HUDEP-2 (cell line): Measurements from ENCODE around the gene NSUN2.
"Not testable (repeated sequence)": the region's sequence is repeated elsewhere in the genome, so short reads cannot be mapped to it uniquely, and the experiment has no call there.

Source experiments
- DNase-seq, 76 experiments: peaks; one replicate each; lab custom pipeline; 2025; ENCODE audit not compliant: unreplicated experiment in 76 of 76; lab: John Stamatoyannopoulos, UW

Gene NSUN2

DNA sequence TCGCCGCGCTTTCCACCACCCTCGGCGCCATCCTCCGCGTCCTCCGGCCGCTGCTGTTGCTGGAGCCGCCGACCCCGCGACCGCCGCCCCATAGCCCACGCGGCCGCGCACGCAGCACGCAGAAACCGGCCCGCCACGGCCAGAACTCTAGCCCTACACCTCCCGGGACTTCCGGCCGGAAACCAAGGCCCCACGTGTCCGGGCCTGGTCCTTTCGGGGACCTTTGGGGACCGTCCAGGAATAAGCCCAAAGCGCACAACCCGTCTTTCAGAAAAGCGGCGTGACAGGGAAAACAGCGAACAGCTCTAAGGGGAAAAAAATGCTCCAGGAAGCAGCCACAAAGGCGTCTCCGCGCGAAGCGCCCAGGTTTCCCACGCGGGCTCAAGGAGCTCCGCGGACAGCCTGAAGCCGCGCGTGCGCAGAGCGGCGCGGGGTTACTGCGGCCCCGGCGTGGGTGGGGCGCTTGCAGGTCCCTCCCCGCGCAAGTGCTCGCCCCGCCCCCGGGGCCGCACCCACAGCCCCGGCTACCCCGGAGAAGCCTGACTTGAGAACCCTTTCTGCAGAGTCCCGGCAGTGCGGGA, at the start of gene NSUN2, which contains the start of gene SRD5A1:
Gene NSUN2, minus strand, starts transcription at position 157 of the 581 bp plus-strand sequence. Its CDS starts 65 bp downstream, at position 92.
Gene SRD5A1, plus strand, starts transcription at position 553 of the 581 bp plus-strand sequence. CDS start 137 bp downstream, outside the sequence.
- peak in 75 of 76 experiments; percentile 19 to 94 (median 84) for DNase-seq

DNA sequence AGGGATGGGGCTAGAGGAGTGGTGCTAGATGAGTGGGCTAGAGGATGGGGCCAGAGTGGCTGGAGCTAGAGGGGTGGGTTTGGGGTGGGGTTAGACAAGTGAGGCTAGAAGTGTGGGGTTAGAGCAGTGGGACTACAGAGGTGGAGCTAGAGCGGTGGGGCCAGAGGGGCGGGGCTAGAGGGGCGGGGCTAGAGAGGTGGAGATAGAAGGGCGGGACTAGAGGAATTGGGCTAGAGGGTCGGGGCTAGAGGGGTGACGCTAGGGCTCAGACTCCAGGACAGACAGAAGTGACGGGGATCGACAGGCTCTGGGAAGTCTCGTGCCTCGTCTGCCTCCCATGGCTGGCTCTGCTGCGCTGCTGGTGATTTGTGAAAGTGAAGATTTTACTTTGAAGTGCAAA, 49.4 kb upstream of the NSUN2 start:
- no peak for DNase-seq

DNA sequence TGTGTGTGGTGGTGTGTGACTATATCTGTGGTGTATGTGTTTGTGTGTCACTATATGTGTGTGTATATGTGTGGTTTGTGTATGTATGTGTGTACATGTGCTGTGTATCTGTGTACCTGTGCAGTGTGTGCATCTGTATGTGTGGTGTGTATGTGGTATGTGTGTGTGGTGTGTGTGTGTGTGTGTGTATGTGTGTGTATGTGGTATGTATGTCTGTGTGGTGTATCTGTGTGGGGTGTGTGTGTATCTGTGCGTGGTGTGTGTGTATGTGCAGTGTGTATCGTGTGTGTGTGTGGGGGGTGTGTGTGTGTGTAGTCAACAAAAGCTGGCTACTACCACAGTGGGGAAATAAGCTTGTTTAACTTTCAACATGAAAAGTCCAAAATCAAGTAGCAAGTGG, 48.8 kb upstream of the NSUN2 start:
- DNase-seq = no peak

DNA sequence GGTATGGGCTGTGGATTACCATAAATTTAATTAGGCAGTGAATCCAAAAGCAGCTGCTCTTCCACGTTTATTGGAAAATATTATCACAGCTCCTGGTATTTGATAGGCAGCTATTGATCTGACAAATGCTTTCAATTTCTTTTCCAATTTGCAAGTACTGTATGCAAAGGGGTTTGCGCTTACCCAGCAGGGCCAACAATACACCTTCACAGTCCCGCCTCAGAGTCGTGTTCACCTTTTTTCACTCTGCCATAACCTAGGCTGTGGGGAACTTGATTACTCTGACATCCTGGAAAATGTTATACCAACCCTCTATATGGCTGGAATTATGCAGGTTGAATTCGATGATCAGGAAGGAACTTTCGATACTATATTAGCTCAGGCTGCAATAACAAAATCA, 48.1 kb upstream of the NSUN2 start:
- no peak for DNase-seq

DNA sequence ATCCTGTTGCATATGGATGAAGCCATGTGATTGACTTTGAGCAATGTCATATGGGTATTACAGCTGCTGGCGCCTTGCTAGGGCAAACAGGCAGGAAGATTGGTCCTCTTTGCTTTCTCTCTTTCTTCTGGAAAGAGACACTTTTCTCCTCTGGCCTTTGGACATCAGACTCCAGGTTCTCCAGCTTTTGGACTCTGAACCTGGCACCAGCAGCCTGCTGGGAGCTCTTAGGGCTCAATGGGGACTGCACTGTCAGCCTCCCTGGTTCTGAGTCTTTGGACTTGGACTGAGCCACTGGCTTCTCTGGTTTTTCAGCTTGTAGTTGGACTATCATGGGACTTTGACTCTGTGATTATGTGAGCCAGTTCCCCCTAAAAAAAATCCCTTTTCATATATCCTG, 45.5 kb upstream of the NSUN2 start:
- no peak for DNase-seq

DNA sequence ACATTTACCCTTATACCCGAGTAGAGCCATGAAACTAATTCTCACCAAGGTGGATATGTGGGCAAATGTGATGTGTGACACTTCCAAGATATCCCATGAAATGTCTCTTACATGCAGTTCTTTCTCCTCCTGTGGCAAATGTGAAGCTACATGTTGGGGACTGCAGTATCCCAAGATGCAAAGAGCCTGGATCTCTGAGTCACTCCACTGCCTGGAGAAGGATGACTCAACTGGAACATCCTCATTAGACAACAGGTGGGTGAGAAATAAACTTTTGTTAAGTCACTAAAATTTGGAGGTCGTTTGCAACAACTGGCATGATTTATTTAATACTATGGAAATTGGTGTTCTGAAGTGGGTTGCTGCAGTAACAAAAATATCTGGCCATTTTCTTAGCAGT, 43.9 kb upstream of the NSUN2 start:
- no peak for DNase-seq

DNA sequence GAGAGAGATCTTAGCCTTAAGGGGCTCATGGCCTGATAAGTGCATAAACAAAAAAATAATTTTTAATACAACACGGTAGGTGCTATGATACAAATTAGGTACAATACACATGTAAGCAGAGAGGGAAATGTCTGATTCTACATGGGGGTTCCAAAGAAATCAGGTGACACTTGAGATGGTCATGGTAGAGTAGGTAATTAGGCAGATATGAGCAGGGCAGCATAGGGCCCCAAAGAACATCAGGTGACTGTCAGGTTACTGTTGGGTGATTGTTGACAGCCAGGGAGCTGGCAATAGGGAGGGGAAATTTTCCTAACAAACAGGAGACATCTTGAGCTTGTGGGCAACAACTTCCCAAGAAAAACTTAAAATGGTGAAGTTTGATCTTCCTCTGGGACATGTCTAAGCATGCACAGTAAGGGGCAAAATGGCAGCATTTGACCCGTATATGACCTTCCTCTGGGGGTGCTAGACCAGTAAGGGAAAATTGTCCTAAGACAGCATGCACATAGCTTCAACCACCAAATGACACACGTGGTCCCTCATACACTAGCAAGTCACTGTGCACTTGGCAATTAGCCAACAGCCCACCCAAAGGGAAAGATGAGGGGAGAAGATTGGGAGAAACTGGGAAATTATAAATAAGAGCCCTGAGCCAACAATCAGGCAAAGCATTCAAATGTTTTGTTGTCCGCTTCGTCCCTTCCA, 43.1 kb upstream of the NSUN2 start:
- no peak for DNase-seq

DNA sequence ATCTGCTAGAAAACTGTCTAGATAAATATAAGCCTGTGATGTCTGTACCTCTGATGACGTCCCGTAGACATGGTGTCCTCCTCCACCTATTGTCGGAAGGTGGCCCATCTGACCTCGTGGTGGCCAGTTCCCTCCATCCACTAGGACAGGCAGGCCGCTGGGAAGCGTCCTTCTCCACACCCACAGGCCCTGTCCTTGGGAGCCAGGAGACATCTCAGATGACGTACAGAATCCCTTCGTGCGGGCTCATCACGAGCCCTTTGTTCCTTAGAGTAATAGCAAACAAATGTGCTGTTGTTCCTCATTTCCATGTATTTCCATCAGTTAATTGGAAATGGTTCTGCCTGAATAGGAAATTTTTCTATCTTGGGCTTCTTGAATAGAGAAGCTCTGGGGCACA, 42.0 kb upstream of the NSUN2 start:
- DNase-seq = no peak

DNA sequence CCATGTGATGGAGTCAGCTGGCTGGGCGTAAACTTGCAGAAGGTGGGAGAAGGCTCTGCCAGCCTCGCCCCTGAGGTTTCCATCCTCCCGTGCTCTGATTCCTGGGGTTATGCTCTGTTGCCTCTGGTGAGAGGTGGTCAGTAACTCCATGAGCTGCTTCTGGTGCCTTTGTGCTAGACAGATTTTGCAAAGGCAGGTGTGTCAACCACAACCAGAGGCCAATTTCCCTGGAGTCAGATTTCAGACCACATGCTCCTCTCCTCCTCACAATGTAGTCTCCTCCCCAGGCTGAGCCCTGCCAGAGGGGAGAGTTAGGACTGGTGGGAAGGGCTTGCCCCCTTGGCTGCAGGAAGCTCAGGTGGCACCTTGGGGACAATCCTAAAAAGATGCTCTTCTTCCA, 41.6 kb upstream of the NSUN2 start:
- no peak for DNase-seq

DNA sequence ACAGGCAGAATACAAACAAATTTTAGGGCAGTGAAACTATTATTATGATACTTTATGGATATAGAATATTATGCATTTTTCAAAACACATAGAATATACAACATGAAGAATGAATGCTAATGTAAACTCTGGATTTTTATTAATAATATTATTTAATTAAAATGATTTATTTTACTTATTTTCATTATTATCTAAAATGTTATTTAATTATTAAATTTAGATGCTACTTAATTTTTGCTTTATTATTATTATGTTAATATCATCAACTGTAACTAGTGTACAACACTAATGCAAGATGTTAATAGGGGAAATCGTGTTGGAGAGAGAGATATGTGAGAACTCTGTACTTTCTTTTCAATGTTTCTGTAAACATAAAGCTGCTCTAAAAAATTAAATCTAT, 41.1 kb upstream of the NSUN2 start:
- no peak for DNase-seq

DNA sequence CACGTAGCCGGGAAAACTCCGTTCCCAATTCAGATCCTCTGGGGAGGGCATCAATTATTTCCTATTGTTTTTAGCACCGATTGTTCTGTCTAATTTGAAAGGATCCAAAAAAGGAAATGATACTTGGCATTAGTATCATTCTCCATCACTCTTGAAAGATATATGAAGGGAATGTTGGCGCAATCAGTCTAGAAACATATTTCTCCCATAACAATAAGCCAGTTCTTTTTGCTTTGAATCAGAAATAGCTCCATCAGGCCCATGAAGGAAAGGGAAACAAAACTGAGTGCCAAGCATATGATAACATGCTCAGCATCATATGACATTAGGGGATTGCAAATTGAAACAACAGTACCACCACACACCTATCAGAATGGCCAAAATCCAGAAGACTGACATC, 40.2 kb upstream of the NSUN2 start:
- no peak for DNase-seq

DNA sequence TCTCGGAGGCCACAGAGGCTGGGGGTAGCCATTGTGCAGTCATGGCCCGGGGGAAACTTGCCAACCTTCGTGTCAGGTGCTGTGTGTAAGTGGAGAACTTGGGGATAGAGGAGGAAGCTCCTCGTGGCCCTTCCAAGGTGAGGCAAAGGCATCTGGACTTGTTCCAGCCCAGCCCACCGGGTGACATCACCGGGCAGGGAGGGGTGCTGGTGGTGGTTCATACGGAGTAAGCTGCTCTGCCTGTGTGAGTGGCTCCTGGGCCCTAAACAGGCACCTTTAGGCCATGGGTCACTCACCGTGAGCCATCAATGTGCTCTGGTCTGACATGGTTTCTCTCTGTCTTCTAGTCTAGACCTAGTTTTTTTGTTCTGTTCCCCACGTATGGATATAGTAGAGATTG, 35.9 kb upstream of the NSUN2 start:
- DNase-seq = not testable (repeated sequence)

DNA sequence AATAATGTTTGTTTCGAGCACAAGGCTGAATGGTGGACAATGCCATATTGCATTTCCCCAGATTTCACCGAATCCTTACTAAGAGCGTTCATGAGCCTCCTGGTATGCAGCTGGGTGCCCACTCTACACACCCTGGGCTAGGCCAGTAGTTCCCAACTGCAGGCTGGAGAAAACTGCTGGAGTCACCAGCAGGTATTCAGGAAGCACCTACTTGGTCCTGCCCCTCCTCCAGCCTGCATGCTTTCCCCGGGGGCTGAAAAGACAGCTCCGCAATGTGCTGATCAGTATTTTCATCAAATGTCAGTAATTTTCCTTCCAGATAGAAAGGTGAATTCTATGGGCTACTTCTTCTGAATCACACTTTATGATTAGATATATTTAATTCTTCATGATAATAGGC, 34.8 kb upstream of the NSUN2 start:
- DNase-seq = no peak

DNA sequence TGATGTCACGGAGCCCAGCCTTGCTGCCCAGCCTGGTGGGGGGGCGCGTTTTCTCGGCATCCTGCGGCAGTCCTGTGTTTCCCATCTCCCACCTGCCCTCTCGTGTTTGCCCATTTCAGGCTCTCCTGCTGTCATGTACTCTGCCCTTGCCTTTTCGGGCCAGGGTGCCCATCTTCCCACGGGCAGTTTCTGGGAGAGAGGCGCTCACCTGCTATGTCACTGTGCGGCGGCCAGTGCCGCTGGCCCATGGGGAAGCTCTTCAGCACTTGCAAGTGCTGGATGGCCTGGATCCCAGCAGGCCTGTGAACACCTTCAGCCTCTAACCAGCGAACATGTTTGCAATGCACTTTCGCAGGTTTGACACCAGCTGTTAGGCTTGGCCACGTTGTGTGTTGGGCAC, 33.9 kb upstream of the NSUN2 start:
- DNase-seq = no peak

DNA sequence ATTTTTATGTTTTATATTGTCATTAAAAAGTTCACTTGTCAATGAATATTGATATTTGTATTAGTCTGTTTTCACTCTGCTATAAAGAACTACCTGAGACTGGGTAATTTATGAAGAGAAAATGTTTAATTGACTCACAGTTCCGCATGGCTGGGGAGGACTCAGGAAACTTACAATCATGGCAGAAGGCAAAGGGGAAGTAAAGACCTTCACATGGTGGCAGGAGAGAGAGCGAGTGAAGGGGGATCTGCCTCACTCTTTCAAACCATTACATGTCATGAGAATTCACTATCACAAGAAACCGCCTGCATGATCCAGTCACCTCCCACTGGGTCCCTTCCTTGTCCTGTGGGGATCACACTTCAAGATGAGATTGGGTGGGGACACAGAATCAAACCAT, 27.8 kb upstream of the NSUN2 start:
- no peak for DNase-seq

DNA sequence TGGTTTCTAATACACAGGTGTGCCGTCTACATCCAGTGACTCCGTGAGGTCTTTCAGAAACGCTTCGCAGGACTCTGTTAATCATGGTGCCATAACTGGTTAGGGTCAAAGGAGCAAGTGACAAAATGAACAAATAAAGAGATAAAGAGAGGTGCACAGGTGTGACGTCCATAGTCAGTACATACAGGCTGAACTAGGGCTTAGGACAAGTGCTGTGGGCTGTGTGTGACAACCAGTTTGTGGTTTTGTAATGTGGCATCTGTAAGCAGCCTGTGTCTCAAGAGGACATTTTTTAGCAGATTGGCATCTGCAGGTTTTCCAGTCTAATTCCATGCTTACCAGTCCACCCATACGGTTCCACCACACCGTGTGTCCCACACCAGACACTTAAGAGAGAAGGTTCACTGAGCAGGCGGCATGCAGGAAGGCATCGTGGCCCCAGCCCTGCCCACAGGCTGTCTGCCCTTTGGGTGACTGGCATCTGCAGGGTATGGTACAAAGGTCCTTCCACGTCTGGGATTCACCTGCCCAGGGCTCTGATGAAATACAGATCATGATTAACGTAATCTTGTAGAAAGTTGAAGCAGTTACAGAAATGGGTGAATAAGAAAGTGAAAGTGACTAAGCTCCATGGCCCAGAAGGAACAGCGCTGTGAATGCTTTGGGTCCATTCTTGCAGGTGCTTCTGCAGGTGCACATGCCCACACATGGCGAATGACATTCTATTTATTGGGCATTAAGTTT, 27.3 kb upstream of the NSUN2 start:
- DNase-seq = no peak

DNA sequence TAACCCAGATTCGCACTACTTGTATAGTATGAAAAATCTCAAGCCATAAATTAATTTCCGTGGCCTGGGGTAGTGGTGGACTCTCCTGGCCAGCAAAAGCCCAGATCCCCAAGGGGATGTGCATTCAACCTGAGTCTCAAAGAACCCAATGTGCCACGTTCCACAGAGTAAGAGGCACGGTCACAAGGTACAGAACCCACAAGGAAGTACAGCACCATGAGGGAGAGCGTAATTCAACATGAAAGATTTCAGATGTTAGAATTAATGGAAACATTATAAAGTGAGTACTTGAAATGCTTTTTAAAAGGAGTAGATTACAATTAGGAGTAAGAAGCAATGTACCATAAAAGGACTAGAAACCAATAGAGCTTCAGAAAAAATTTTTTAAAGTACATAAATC, 23.8 kb upstream of the NSUN2 start:
- no peak for DNase-seq

DNA sequence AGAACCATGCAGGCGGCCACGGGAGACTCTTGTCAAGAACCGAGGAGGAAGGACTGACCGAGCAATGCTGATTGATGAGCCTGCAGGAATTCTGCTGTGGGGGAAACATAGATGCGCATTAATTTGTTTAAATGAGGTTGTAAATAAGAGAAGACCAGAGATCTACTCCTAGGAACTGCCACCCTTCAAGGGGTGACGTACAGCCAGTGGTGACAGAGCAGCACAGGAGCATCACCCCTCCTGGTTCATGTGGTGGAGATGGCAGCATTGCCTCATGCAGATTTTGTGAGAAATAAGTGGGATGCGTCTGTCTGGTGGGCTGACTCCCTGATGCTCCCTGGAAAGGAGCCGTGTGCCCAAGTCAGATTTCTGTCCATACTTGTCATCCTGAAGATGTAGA, 22.6 kb upstream of the NSUN2 start:
- DNase-seq = no peak

DNA sequence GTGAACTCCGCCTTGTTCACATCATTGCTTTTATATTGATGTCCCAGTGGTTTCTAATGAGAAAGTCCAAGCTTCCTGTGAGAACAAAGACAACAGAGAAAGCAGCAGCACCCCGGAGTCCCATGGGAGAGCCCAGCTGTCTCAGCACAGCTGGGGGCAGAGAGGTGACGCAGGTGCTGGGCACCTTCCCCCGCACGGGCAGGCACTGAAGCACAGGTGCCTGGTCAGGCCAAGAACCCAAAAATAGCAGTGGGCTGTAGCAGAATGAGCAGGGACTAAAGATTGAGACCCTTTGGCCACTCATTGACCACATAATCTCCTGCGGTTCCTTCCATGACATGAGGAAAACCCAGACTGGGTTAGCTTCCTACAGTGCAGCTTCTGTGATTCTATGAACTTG, 19.2 kb upstream of the NSUN2 start:
- no peak for DNase-seq

DNA sequence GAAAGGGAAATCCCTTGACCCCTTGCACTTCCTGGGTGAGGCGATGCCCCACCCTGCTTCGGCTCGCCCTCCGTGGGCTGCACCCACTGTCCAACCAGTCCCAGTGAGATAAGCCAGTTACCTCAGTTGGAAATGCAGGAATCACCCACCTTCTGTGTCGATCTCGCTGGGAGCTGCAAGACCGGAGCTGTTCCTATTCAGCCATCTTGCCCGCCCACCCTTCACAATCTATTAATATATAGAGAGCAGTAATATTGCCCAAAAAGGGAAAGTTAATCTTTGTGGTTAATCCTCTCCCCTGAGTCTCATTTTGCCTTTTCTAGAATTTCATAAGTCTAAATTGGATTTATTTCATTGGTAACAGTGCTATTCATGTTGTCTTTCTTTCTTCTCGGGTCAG, 16.8 kb upstream of the NSUN2 start:
- no peak for DNase-seq

DNA sequence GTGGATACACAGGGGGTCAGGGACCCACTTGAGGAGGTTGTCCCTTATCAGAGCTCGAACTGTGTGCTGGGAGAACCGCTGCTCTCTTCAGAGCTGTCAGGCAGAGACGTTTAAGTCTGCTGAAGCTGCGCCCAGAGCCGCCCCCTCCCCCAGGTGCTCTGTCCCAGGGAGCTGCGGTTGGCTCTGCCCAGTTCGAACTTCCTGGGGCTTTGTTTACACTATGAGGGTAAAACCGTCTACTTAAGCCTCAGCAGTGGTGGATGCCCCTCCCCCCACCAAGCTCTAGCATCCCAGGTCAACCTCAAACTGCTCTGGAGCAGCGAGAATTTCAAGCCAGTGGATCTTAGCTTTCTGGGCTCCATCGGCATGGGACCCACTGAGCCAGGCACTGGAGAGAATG, 16.3 kb upstream of the NSUN2 start:
- DNase-seq = no peak
